CD8-positive, alpha-beta memory T cell (primary cell): ENCODE measurements around the gene TEAD3. TPM values are rescaled to one million over a fixed set of nuclear protein-coding genes. Genes with fewer than 3 reads are reported as not detected.
A peak's percentile ranks its signal among the peaks of the same experiment; 100 is the strongest.

Source experiments
- CTCF ChIA-PET: fragments of 350-600 bp; sonication (Branson Sonifier 250); formaldehyde crosslinking; loops from one replicate; lab custom pipeline; 2021; ENCODE audit warnings: antibody characterized with exemption; lab: Charles Lee
- POLR2A ChIA-PET: fragments of 350-600 bp; sonication (Branson Sonifier 250); formaldehyde crosslinking; loops from one replicate; lab custom pipeline; 2021; ENCODE audit warnings: antibody characterized with exemption; lab: Charles Lee
- DNase-seq, 5 donors: peaks; one replicate each; pipeline versions ENCODE4 v3.0.0 to v3.0.0-alpha.2; 2020 to 2022; ENCODE audit warnings: mixed read lengths in 1 of 5
- H3K27ac ChIP-seq: one replicate; pipeline ENCODE4 v1.7.0; 2013; ENCODE audit warnings: low read depth, mild to moderate bottlenecking, low read length, moderate library complexity
- H3K27me3 ChIP-seq: 2 replicates; pipeline ENCODE4 v1.7.0; 2013; ENCODE audit warnings: low read length, mild to moderate bottlenecking; ENCODE audit not compliant: insufficient read depth, poor library complexity, severe bottlenecking
- H3K36me3 ChIP-seq: 2 replicates; pipeline ENCODE4 v1.7.0; 2013; ENCODE audit warnings: mild to moderate bottlenecking, low read length, moderate library complexity; ENCODE audit not compliant: insufficient read depth
- H3K4me1 ChIP-seq: 2 replicates; pipeline ENCODE4 v1.7.0; 2013; ENCODE audit warnings: mild to moderate bottlenecking, low read length, moderate library complexity; ENCODE audit not compliant: insufficient read depth
- H3K4me3 ChIP-seq: 2 replicates; pipeline ENCODE4 v1.7.0; 2013; ENCODE audit warnings: mild to moderate bottlenecking, low read length
- H3K9me3 ChIP-seq: 2 replicates; pipeline ENCODE4 v1.7.0; 2013; ENCODE audit warnings: mild to moderate bottlenecking, low read length
- H3K27ac Mint-ChIP-seq, 8 donors: one replicate each; pipeline ENCODE4 v1.8.0; 2020 to 2021; ENCODE audit warnings: mixed read lengths in 8 of 8, mild to moderate bottlenecking in 6 of 8, inconsistent platforms in 3 of 8, moderate library complexity in 3 of 8
- H3K27me3 Mint-ChIP-seq, 2 donors: one replicate each; pipeline ENCODE4 v1.8.0; 2020 to 2021; ENCODE audit warnings: mixed read lengths in 2 of 2, mild to moderate bottlenecking in 1 of 2, moderate library complexity in 1 of 2
- H3K36me3 Mint-ChIP-seq, 3 donors: one replicate each; pipeline ENCODE4 v1.8.0; 2020 to 2021; ENCODE audit warnings: mixed read lengths in 3 of 3, inconsistent platforms in 1 of 3, mild to moderate bottlenecking in 1 of 3
- H3K4me1 Mint-ChIP-seq, 3 donors: one replicate each; pipeline ENCODE4 v1.8.0; 2020 to 2021; ENCODE audit warnings: mixed read lengths in 3 of 3, inconsistent platforms in 1 of 3, mild to moderate bottlenecking in 1 of 3
- H3K4me3 Mint-ChIP-seq, 7 donors: one replicate each; pipeline ENCODE4 v1.8.0; 2020 to 2021; ENCODE audit warnings: mixed read lengths in 7 of 7, mild to moderate bottlenecking in 6 of 7, moderate library complexity in 4 of 7, inconsistent platforms in 2 of 7
- H3K9me3 Mint-ChIP-seq, 5 donors: one replicate each; pipeline ENCODE4 v1.8.0; 2020 to 2022; ENCODE audit warnings: mixed read lengths in 5 of 5, mild to moderate bottlenecking in 3 of 5, moderate library complexity in 2 of 5, inconsistent platforms in 1 of 5
- polyA plus RNA-seq: library from polyadenylated mRNA; unstranded; fragments of 300-500 nt; fragmentation: Illumina TruSeq; gene quantifications from one replicate; pipeline ENCODE4 v1.2.3, GENCODE V29; 2021
- total RNA-seq, 2 experiments: library from RNA; stranded (reverse); gene quantifications; one replicate each; pipeline ENCODE4 v1.2.3, GENCODE V29; 2021

The TEAD3 gene
- total and polyA plus RNA-seq, 3 experiments from 2014 or later: 0.25 to 0.90 (median 0.53) TPM

DNA sequence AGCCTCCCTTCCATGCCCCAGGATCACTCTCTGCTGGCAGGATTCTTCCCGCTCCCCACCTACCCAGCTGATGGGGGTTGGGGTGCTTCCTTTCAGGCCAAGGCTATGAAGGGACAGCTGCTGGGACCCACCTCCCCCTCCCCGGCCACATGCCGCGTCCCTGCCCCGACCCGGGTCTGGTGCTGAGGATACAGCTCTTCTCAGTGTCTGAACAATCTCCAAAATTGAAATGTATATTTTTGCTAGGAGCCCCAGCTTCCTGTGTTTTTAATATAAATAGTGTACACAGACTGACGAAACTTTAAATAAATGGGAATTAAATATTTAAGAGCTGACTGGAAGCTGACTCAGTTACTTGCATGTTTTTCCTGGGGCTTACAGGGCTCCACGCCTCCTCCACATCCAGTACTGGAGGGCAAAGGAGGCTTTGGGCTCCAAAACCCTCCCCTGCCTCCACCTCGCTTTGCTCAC is 69.0 kb downstream of the TEAD3 start:
- Histone ChIP-seq H3K4me3 (no peak overlapping the region), H3K27me3 (no peaks in the 10 kb centered on the region), H3K4me1 (no peaks in the 10 kb centered on the region), H3K36me3 (peaks cover 14% of the 10 kb centered on the region), H3K27ac (no peak overlapping the region), H3K9me3 (peaks cover 6% of the 10 kb centered on the region)
- CTCF ChIA-PET: no interaction called here
- POLR2A ChIA-PET: interaction anchor here (0.6 kb wide), 1 partner anchor 476 kb away, joined by 3 read pairs; no protein-coding TSS in a partner anchor
- no peaks in the 10 kb centered on the region for H3K4me1 Mint-ChIP-seq
- H3K36me3 Mint-ChIP-seq: peaks cover 12 to 45% (median 25%) of the 10 kb centered on the region in 3 donors
- DNase-seq: peak in 1 of 5 donors; percentile 13
- H3K4me3 Mint-ChIP-seq: no peak overlapping the region
- H3K27me3 Mint-ChIP-seq: peaks cover 0 to 2% of the 10 kb centered on the region in 2 donors
- H3K27ac Mint-ChIP-seq: no peak overlapping the region
- H3K9me3 Mint-ChIP-seq: peaks cover 6 to 17% (median 9%) of the 10 kb centered on the region in 5 donors

DNA sequence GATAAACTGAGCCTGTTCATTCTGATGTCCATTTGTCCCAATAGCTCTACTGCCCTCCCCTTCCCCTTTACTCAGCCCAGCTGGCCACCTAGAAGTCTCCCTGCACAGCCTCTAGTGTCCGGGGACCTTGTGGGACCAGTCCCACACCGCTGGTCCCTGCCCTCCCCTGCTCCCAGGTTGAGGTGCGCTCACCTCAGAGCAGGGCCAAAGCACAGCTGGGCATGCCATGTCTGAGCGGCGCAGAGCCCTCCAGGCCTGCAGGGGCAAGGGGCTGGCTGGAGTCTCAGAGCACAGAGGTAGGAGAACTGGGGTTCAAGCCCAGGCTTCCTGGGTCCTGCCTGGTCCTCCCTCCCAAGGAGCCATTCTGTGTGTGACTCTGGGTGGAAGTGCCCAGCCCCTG is 69.4 kb downstream of the TEAD3 start:
- no peak overlapping the region for H3K27ac Mint-ChIP-seq
- POLR2A ChIA-PET: no interaction called here
- no peaks in the 10 kb centered on the region for H3K4me1 ChIP-seq
- H3K4me3 ChIP-seq: no peak overlapping the region
- H3K36me3 ChIP-seq: peaks cover 14% of the 10 kb centered on the region
- DNase-seq: peak in 1 of 5 donors; percentile 24
- H3K27me3 ChIP-seq: no peaks in the 10 kb centered on the region
- peaks cover 12 to 47% (median 25%) of the 10 kb centered on the region in 3 donors for H3K36me3 Mint-ChIP-seq
- no peak overlapping the region for H3K27ac ChIP-seq
- H3K4me1 Mint-ChIP-seq: no peaks in the 10 kb centered on the region
- H3K9me3 ChIP-seq: peaks cover 6% of the 10 kb centered on the region
- H3K27me3 Mint-ChIP-seq: peaks cover 0 to 2% of the 10 kb centered on the region in 2 donors
- peaks cover 6 to 17% (median 9%) of the 10 kb centered on the region in 5 donors for H3K9me3 Mint-ChIP-seq
- CTCF ChIA-PET: no interaction called here
- no peak overlapping the region for H3K4me3 Mint-ChIP-seq

DNA sequence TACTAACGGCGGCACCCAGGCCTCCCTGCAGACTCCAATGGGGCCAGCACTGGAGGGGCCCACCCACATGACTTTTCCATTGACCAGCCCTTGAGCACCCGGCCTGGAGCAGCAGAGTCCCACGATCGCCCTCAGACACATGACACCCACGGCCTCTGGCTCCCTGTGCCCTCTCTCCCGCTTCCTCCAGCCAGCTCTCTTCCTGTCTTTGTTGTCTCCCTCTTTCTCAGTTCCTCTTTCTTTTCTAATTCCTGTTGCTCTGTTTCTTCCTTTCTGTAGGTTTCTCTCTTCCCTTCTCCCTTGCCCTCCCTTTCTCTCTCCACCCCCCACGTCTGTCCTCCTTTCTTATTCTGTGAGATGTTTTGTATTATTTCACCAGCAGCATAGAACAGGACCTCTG is 70.8 kb downstream of the TEAD3 start:
- no peak overlapping the region for H3K27ac ChIP-seq
- POLR2A ChIA-PET: no interaction called here
- H3K36me3 Mint-ChIP-seq: peaks cover 14 to 57% (median 25%) of the 10 kb centered on the region in 3 donors

DNA sequence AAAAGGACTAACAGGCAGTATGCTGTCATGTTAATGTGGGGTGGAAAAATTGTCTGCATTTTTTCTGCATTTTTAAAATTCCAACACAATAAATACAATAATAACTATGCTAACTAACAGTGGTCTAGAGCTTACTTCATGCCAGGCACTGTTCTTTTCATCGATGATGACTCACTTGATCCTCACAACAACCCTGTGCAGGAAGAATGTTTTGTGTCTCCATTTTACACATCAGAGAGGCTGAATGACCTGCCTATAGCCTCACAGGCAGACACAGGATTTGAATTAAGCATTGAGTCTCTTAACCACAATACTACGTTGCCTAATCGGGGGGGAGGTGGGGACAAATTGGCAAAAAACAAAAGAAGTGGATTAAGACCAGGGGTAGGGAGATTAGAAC is 71.6 kb downstream of the TEAD3 start:
- ChIA-PET CTCF (interaction anchor here (0.6 kb wide), 1 partner anchor 52 kb away, joined by 3 read pairs; no protein-coding TSS in a partner anchor), POLR2A (no interaction called here)
- peaks cover 6% of the 10 kb centered on the region for H3K9me3 ChIP-seq
- H3K27me3 ChIP-seq: no peaks in the 10 kb centered on the region
- H3K9me3 Mint-ChIP-seq: peaks cover 6 to 17% (median 9%) of the 10 kb centered on the region in 5 donors
- H3K4me3 Mint-ChIP-seq: no peak overlapping the region
- peaks cover 14% of the 10 kb centered on the region for H3K36me3 ChIP-seq
- no peak overlapping the region for H3K4me3 ChIP-seq
- peaks cover 16 to 60% (median 25%) of the 10 kb centered on the region in 3 donors for H3K36me3 Mint-ChIP-seq
- H3K27ac ChIP-seq: no peak overlapping the region
- no peak for DNase-seq
- H3K4me1 ChIP-seq: no peaks in the 10 kb centered on the region
- no peak overlapping the region for H3K27ac Mint-ChIP-seq
- no peaks in the 10 kb centered on the region for H3K4me1 Mint-ChIP-seq
- peaks cover 0 to 2% of the 10 kb centered on the region in 2 donors for H3K27me3 Mint-ChIP-seq

More for the DNA sequence above, 70.8 kb downstream of the TEAD3 start:
- H3K4me3 Mint-ChIP-seq: no peak overlapping the region
- H3K9me3 ChIP-seq: peaks cover 6% of the 10 kb centered on the region
- H3K4me1 ChIP-seq: no peaks in the 10 kb centered on the region
- no peak overlapping the region for H3K4me3 ChIP-seq
- DNase-seq: peak in 1 of 5 donors; percentile 35
- no peaks in the 10 kb centered on the region for H3K4me1 Mint-ChIP-seq
- H3K36me3 ChIP-seq: peaks cover 14% of the 10 kb centered on the region
- H3K27ac Mint-ChIP-seq: no peak overlapping the region
- no peaks in the 10 kb centered on the region for H3K27me3 ChIP-seq
- H3K9me3 Mint-ChIP-seq: peaks cover 6 to 17% (median 9%) of the 10 kb centered on the region in 5 donors
- CTCF ChIA-PET: no interaction called here
- H3K27me3 Mint-ChIP-seq: peaks cover 0 to 2% of the 10 kb centered on the region in 2 donors

Other genes starting within 250 kb of the TEAD3 start
- 10 to 100 TPM; 31.3 to 35.2 TPM for gene ZNF76, start 237.3 kb downstream of the TEAD3 start, total RNA-seq
- 33.6 TPM for gene ZNF76, start 237.3 kb downstream of the TEAD3 start, polyA plus RNA-seq
- 10 to 100 TPM; 71.2 to 73.0 TPM for gene DEF6, start 199.3 kb downstream of the TEAD3 start, total RNA-seq
- 183 TPM for gene DEF6, start 199.3 kb downstream of the TEAD3 start, polyA plus RNA-seq
- gene PPARD, start 154.5 kb downstream of the TEAD3 start, total RNA-seq: 10 to 100 TPM; 14.8 to 16.2 TPM
- gene PPARD, start 154.5 kb downstream of the TEAD3 start, polyA plus RNA-seq: 7.7 TPM
- gene FANCE, start 44.7 kb downstream of the TEAD3 start, total RNA-seq: 10 to 100 TPM; 23.6 to 27.5 TPM
- 6.5 TPM for gene FANCE, start 44.7 kb downstream of the TEAD3 start, polyA plus RNA-seq
- 1,000 to 10,000 TPM; 1,737 to 1,739 TPM for gene RPL10A, start 28.7 kb downstream of the TEAD3 start, total RNA-seq
- gene RPL10A, start 28.7 kb downstream of the TEAD3 start, polyA plus RNA-seq: 970 TPM
- not detected for gene TULP1, start 15.8 kb upstream of the TEAD3 start, total RNA-seq
- gene TULP1, start 15.8 kb upstream of the TEAD3 start, polyA plus RNA-seq: not detected
- 10 to 100 TPM; 55.7 to 58.8 TPM for gene FKBP5, start 191.8 kb upstream of the TEAD3 start, total RNA-seq
- gene FKBP5, start 191.8 kb upstream of the TEAD3 start, polyA plus RNA-seq: 192 TPM
- under 1 TPM; 0.37 to 0.38 TPM for gene ARMC12, start 240.0 kb upstream of the TEAD3 start, total RNA-seq
- gene ARMC12, start 240.0 kb upstream of the TEAD3 start, polyA plus RNA-seq: 0.26 TPM